NCI-H146 (cell line): ENCODE data around the gene PRKG1.

Experiments
- DNase-seq: peaks from one replicate; lab custom pipeline; 2025; lab: John Stamatoyannopoulos, UW

Gene PRKG1

GRCh38 chr10:51806079-51806835 is 732.0 kb downstream of the PRKG1 start:
- DNase-seq: no peak

DNA sequence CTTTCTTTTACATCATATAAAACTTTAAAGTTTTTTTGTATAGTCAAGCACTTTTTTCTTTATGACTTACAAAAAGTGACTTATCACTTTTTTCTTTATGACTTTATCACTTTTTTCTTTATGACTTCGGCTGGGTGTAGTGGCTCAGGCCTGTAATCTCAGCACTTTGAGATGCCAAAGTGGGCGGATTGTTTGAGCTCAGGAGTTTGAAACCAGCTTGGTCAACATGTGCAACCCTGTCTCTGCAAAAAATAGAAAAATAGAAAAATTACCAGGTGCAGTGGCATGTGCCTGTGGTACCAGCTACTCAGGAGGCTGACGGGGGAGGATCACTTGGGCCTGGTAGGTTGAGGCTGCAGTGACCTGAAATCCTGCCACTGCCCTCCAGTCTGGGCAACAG is 733.9 kb downstream of the PRKG1 start:
- no peak for DNase-seq

DNA sequence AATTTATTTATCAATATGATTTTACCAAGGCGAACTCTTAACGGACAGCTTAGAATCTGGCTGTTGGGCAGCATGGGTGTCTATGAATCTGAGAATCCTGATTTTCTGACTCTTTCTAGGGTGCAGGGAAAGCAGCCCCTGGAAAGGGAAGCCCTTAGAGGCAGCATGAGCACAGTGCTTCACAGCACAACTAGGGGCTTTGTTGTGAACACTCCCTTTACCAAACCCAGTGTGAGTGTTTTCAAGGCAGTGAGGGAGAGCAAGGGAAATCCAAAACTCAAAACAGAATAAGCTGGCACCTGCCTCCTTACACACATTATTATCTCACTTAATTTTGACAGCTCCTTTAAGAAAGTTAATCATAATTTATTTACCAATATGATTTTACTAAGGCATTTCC is 741.4 kb downstream of the PRKG1 start:
- DNase-seq: no peak

DNA sequence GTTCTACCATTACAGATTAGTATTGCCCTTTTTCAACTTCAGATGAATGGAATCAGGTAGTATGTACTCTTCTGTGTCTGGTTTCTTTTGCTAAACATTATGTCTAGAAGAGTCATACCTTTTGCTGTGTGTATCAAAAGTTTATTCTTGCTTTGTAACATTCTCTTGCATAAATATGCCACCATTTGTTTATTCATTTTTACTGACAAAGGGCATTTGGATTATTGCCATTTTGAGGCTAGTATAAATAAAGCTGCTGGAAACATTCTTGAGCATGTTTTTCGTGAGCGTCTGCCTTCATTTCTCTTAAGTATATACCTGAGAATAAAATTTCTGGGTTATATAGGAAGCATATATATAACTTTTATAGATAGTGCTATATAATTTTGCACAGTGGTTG is 746.8 kb downstream of the PRKG1 start:
- DNase-seq: no peak

- DNase-seq: no peak
Observed at GRCh38 chr10:51821745-51822144, 747.5 kb downstream of the PRKG1 start.

GRCh38 chr10:51832652-51833383 is 758.5 kb downstream of the PRKG1 start:
- DNase-seq: no peak

GRCh38 chr10:51834548-51834947 is 760.3 kb downstream of the PRKG1 start:
- no peak for DNase-seq

- no peak for DNase-seq
Observed at GRCh38 chr10:51838471-51838870, 764.2 kb downstream of the PRKG1 start.

GRCh38 chr10:51843966-51844365 is 769.7 kb downstream of the PRKG1 start:
- no peak for DNase-seq

DNA sequence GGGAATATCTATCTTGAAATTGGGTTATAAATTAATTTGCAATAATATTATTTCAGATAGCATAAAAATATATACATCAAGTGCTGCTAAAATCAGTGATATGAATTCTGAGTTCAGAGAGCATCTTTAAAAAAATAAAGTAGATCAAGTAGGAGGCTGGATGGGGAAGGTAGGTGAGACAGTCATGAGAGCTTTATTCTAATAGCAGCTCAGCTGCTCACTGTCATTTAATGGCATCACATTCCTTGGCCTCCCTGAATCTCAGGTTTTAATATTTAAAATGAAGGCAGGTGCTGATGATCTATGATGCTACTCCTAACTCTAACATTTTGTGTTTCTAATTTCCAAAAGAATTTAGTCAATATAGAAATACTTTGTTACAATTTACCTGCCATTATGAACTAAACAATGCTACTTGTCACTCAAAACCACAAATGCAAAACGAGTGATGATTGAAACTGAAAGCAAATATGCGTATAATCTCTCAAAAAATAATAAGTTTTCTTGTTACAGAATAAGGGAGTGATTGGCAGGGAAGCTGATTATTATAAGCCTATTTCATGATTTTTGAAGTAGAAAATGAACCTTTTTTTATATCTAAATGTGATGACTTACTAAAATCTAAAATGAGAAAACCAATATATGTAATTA is 772.7 kb downstream of the PRKG1 start:
- no peak for DNase-seq

DNA sequence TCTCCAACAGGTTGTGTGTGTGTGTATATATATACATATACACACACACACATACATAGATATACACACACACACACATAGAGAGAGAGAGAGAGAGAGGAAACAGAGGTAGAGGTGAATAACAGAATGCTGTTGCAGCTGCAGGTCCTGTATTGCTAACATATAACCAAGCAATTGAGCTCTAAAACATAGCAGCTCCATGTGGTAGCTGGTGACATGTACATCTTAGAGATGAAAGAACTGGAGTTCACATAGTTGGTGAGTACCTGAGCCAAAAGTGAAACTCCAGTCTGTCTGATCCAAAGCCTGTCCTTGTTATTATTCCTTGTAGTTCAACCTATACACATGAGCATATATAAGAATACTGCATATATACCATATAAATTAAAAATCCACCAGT is 778.0 kb downstream of the PRKG1 start:
- DNase-seq: no peak

DNA sequence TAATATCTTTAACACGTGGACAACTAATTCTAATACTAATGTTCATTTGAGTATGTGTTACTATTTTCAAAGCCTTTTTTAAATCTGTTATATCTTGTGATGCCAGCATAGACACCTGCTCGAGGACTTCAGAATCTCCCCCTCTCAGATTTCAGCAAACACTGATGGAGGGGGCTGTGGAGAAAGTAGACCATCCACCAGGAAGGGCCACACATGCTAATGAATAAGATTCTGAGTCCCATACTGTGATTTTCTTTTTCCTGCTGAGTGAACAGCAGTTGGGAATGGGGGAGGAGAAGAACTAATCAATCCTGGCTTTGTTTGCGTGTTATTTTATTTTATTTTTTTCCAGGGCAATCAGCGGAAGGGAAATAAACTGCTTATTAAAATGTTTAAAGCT is 783.0 kb downstream of the PRKG1 start:
- DNase-seq: no peak

DNA sequence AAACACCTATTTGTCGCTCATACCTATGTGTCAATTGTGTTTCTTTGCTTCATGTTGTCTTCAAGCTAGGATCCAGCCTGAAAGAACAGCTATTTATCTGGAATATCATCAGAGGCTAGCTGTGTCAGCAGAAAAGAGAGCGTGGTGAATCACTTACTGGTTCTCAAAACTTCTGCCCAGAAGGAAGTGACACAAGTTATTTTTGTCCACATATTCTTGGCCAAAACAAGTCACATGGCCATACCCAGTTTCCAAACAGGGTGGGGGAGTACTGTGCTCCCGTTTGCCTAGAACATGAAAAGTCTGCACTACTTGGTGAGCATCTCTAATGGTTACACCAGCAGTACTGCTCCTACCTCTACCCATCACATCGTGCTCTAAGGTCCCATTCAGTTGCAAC is 786.0 kb downstream of the PRKG1 start:
- DNase-seq: no peak

DNA sequence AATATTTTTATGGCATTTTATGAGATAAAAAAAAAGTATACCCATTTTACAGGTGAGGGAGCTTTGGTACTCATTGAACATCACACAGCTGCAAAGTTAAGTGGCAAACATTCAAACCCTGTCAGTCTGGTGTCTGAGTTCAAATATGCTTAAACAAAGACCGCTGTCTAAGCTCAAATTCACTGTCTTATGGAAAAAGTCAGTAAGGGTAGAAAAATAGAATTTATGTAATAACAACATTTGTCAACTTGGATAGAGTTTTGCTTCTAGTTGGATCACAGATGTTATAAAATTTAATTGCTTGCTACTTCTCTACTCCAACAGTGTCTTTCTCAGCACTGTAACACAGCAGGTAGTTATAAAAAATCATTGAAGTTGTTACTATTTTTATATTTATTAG is 786.8 kb downstream of the PRKG1 start:
- no peak for DNase-seq

DNA sequence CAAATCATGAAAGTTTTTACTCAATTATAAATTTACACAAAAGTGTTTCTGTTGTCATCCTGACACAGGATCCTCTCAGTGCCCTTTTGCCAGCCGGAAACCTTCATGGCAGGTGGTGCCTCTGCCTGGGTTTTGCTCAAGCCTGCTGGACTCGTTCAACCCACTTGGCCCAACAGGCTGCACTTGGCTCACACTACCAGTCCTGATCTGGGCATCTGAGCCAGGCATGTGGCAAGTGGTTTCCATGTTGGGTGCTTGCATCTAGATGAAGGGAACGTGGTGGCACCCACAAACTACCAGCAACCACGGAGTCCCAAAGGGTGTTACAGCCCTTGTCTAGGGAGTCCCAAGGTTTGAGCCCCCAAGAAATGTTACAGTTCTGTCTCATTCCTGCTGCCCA is 787.4 kb downstream of the PRKG1 start:
- no peak for DNase-seq

GRCh38 chr10:51862149-51862548 is 787.9 kb downstream of the PRKG1 start:
- no peak for DNase-seq

- no peak for DNase-seq
Observed at GRCh38 chr10:51867956-51868355, 793.7 kb downstream of the PRKG1 start.

DNA sequence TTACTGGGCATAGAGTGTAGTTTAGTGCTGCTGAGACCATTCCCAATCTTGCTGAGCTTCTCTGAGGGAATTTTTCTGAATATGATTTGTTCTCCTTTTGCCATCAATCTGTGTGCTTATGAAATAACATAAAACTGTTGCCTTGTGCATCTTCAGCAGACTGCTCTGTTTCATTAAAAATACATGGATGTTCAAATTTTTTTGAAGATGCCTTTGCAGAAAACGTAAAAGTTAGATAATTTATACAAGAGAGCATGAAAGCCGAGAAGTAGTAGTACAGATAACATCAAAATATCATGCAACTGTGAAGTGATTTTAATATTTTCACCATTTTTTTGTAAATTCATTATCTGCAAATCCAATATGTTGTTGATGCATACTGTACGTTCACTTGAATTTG is 799.8 kb downstream of the PRKG1 start:
- no peak for DNase-seq

DNA sequence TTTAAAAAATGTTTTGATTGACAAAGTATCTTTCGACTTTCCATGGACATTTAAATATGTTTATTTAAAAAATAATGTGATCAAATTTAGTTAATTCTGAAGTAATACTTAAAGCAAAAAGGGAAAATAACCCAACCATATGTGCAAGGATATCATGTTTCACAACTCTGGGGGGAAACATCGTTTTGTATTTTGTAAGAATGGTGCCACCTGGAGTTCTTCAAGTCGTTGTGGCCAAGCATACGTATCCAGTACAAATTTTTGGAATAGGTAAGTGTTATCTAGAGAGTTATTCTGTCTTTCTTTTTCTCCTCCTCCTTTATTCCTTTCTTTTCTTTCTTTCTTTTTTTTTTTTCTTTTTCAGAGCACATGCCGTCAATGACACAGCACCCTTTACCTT is 801.3 kb downstream of the PRKG1 start:
- DNase-seq: no peak

- DNase-seq: no peak
Observed at GRCh38 chr10:51876503-51876902, 802.2 kb downstream of the PRKG1 start.

GRCh38 chr10:51876979-51877378 is 802.7 kb downstream of the PRKG1 start:
- DNase-seq: no peak

DNA sequence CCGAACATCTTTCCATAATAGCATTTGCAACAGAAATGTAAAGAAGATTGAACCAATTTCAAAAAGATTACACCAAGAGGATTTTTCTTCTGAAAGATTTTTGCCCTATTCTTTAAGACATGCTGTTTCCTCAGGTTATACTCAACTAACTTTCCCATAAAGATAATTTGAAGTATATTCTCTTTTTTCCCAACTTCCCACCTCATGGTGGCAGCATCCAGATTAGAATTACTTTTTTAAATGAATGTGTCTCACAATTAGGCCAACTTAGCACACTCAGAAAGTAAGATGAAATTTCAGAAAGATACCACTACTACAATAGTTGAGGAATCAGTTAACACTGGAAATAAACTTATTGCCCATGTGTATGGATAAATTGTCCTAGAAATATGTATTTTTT is 803.3 kb downstream of the PRKG1 start:
- DNase-seq: no peak

- DNase-seq: no peak
Observed at GRCh38 chr10:51878695-51879094, 804.4 kb downstream of the PRKG1 start.
